H1 (cell line): ENCODE data around the gene ATP6V1C2. TPM values are rescaled to one million over a fixed set of nuclear protein-coding genes. Genes with fewer than 3 reads are reported as not detected.

ENCODE experiments used
- RAD21 ChIP-seq, 2 experiments: IDR thresholded peaks in 1 of 2; conservative IDR thresholded peaks in 1 of 2; 2 replicates each; pipeline ENCODE4 v1.6.1; 2011; ENCODE audit warnings: low read depth in 2 of 2, low read length in 2 of 2, improper control_type of control experiment in 1 of 2, inconsistent platforms in 1 of 2, mild to moderate bottlenecking in 1 of 2, moderate library complexity in 1 of 2
- RNF2 ChIP-seq: fragments of 200-900, 300-1000 bp; sonication (generic); IDR thresholded peaks from 2 replicates; pipeline ENCODE4 v1.7.1; 2016; ENCODE audit warnings: borderline replicate concordance, low read depth, mild to moderate bottlenecking, antibody characterized with exemption, low read length; ENCODE audit not compliant: poor library complexity, severe bottlenecking; ENCODE audit errors: missing control alignments
- polyA plus RNA-seq, 7 experiments: library from polyadenylated mRNA; depleted of rRNA in 3 of 7; stranded (reverse) in 5 of 7; unstranded in 2 of 7; fragments of >200 nt in 5 of 7; fragments of 200-250 nt in 2 of 7; gene quantifications; 1 replicate in 5 of 7; 2 replicates in 1 of 7; 4 replicates in 1 of 7; pipeline versions ENCODE4 v1.2.1 to v1.2.3, GENCODE V29; 2011 to 2013; ENCODE audit warnings: missing spikeins in 2 of 7, mixed read lengths in 2 of 7
- total RNA-seq: library from RNA; stranded (reverse); fragmentation: NEBNext Ultra II Directional; extraction: Animal tissue kit (Norgen Biotek cat#: 25700); gene quantifications from 2 replicates; pipeline ENCODE4 v1.2.1, GENCODE V29; 2021
- TF ChIP-seq, protein P1 (sequence below): IDR thresholded peaks from 2 replicates; pipeline ENCODE4 v1.6.1; 2012; ENCODE audit warnings: inconsistent platforms
- TF ChIP-seq, protein P2 (sequence below): IDR thresholded peaks from 2 replicates; pipeline ENCODE4 v1.6.1; 2011; ENCODE audit warnings: low read length, improper control_type of control experiment

Gene ATP6V1C2
- total and polyA plus RNA-seq, 2 of the 8 experiments (the other 6 are each of a cell fraction or from before 2014, with no cell fraction given), result 0.29 to 0.74 TPM

DNA sequence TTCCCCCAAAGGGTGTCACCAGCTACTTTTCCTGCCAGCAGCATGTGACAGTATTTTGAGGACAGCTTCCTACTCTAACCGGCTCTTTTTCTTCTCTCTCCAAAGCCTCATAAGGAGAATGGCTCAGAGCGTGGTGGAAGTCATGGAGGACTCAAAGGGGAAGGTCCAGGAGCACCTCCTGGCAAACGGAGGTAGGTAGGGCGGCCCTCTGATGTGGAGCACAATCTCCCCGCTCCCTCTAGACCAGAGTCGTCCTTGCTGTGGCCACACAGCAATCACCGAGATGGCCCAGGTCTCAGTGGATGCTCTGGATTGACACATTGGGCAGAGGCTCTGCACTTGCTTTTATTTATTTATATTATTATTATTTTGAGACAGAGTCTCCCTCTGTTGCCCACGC is 32.4 kb downstream of the ATP6V1C2 start (continued):
- TF ChIP-seq RAD21 (IDR thresholded peaks at IDR 0.05 in 1 of 2, conservative IDR thresholded peaks at IDR 0.05 in 1 of 2; ENCODE audit: low read depth in 2 of 2, low read length in 2 of 2) (no peak), RNF2 (no peak)
- TF ChIP-seq, protein P1, sequence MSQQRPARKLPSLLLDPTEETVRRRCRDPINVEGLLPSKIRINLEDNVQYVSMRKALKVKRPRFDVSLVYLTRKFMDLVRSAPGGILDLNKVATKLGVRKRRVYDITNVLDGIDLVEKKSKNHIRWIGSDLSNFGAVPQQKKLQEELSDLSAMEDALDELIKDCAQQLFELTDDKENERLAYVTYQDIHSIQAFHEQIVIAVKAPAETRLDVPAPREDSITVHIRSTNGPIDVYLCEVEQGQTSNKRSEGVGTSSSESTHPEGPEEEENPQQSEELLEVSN, result no peak
- TF ChIP-seq, protein P2, sequence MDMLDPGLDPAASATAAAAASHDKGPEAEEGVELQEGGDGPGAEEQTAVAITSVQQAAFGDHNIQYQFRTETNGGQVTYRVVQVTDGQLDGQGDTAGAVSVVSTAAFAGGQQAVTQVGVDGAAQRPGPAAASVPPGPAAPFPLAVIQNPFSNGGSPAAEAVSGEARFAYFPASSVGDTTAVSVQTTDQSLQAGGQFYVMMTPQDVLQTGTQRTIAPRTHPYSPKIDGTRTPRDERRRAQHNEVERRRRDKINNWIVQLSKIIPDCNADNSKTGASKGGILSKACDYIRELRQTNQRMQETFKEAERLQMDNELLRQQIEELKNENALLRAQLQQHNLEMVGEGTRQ, result no peak
